SHP77 treated with DMSO at 0.1 percent for 48 hours (cell line): ENCODE results near the gene LTBP4.

ENCODE experiments used
- DNase-seq: peaks from one replicate; lab custom pipeline; 2025; lab: John Stamatoyannopoulos, UW

LTBP4 gene

GRCh38 chr19:40663695-40664692 is 62.8 kb downstream of the LTBP4 start:
- DNase-seq = no peak

GRCh38 chr19:40666803-40667438 is 65.8 kb downstream of the LTBP4 start:
- DNase-seq = no peak

- DNase-seq = no peak
These were observed 66.4 kb downstream of the LTBP4 start for GRCh38 chr19:40667602-40668001.

- DNase-seq = no peak
These were observed 67.9 kb downstream of the LTBP4 start for GRCh38 chr19:40668991-40669614.

- DNase-seq = no peak
These were observed 70.2 kb downstream of the LTBP4 start for GRCh38 chr19:40671404-40671803.

GRCh38 chr19:40672038-40672437 is 70.9 kb downstream of the LTBP4 start:
- DNase-seq = no peak

GRCh38 chr19:40672573-40673299 is 71.6 kb downstream of the LTBP4 start:
- DNase-seq = no peak

- DNase-seq = no peak
These were observed 72.2 kb downstream of the LTBP4 start for GRCh38 chr19:40673397-40673796.

GRCh38 chr19:40674291-40674690 is 73.1 kb downstream of the LTBP4 start:
- no peak for DNase-seq

GRCh38 chr19:40677156-40677555 is 76.0 kb downstream of the LTBP4 start:
- no peak for DNase-seq
